Natural killer cell (primary cell): ENCODE data around the gene USP3. TPM values are rescaled to one million over a fixed set of nuclear protein-coding genes. Genes with fewer than 3 reads are reported as not detected.

Experiments used
- ATAC-seq, 3 donors: fragments of 150-1000 bp in 2 of 3; fragments of 200-7000 bp in 1 of 3; cut with Tn5 transposase; 1 replicate in 1 of 3; 2 replicates in 2 of 3; pipeline ENCODE4 v1.10.0; 2021; ENCODE audit warnings: mild to moderate bottlenecking in 2 of 3, moderate library complexity in 2 of 3
- DNase-seq, 2 donors: peaks; one replicate each; pipeline versions ENCODE4 v3.0.0 to v3.0.0-alpha.2; 2013 to 2021; ENCODE audit warnings: mixed read lengths in 1 of 2
- H3K27ac ChIP-seq: one replicate; pipeline ENCODE4 v1.5.1; 2013; ENCODE audit warnings: mild to moderate bottlenecking, low read length
- H3K27me3 ChIP-seq: one replicate; pipeline ENCODE4 v1.6.1; 2013; ENCODE audit warnings: low read length; ENCODE audit not compliant: control insufficient read depth, insufficient read depth
- H3K36me3 ChIP-seq: one replicate; pipeline ENCODE4 v1.6.1; 2013; ENCODE audit warnings: low read length; ENCODE audit not compliant: control insufficient read depth, insufficient read depth
- H3K4me1 ChIP-seq: one replicate; pipeline ENCODE4 v1.6.1; 2013; ENCODE audit warnings: low read length; ENCODE audit not compliant: control insufficient read depth, insufficient read depth
- H3K4me3 ChIP-seq: one replicate; pipeline ENCODE4 v1.5.1; 2013; ENCODE audit warnings: low read length
- H3K9me3 ChIP-seq: one replicate; pipeline ENCODE4 v1.6.1; 2013; ENCODE audit warnings: low read length; ENCODE audit not compliant: control insufficient read depth, insufficient read depth
- H3K27ac Mint-ChIP-seq, 2 donors: one replicate each; pipeline ENCODE4 v1.8.0; 2022; ENCODE audit warnings: mild to moderate bottlenecking in 2 of 2, mixed read lengths in 2 of 2, moderate library complexity in 1 of 2
- H3K27me3 Mint-ChIP-seq, 2 donors: one replicate each; pipeline ENCODE4 v1.8.0; 2022; ENCODE audit warnings: low read depth in 2 of 2, mixed read lengths in 2 of 2
- H3K36me3 Mint-ChIP-seq: one replicate; pipeline ENCODE4 v1.8.0; 2022; ENCODE audit warnings: mixed read lengths
- H3K4me1 Mint-ChIP-seq, 2 donors: one replicate each; pipeline ENCODE4 v1.8.0; 2022; ENCODE audit warnings: mixed read lengths in 2 of 2
- H3K4me3 Mint-ChIP-seq: one replicate; pipeline ENCODE4 v1.8.0; 2022; ENCODE audit warnings: mild to moderate bottlenecking, moderate library complexity, mixed read lengths
- H3K9me3 Mint-ChIP-seq, 2 donors: one replicate each; pipeline ENCODE4 v1.8.0; 2022; ENCODE audit warnings: mixed read lengths in 2 of 2
- WGBS: methylation state at CpG from one replicate; pipeline ENCODE4 v1.1.7; 2013; ENCODE audit warnings: missing lambda C conversion rate; ENCODE audit not compliant: insufficient coverage; 5-methylcytosine and 5-hydroxymethylcytosine counted together
- intact Hi-C: fragments of 100-400 bp; cut with micrococcal nuclease; formaldehyde crosslinking; loops from one replicate; pipeline ENCODE4 v1.14.2; 2022
- total RNA-seq, 4 donors: library from RNA; stranded (reverse); fragments of 120-200 nt in 1 of 4; gene quantifications; one replicate each; pipeline versions ENCODE4 v1.2.3 to v1.2.4, GENCODE V29; 2013 to 2022
- TF ChIP-seq, protein P1 (sequence below): fragments of 200-600 bp; IDR thresholded peaks from one replicate; pipeline ENCODE4 v1.8.0; 2022; ENCODE audit warnings: antibody characterized with exemption

Gene USP3
- total RNA-seq, 3 donors from 2014 or later (not counting 1 experiment from before 2014, with no cell fraction given), result 163 to 187 (median 169) TPM

- Mint-ChIP-seq H3K27me3 (no peaks in the 10 kb centered on the region), H3K36me3 (no peaks in the 10 kb centered on the region), H3K4me3 (no peak overlapping the region), H3K9me3 (no peaks in the 10 kb centered on the region), H3K27ac (no peak overlapping the region), H3K4me1 (peaks cover 10 to 12% of the 10 kb centered on the region in 2 donors)
- no peaks in the 10 kb centered on the region for H3K9me3 ChIP-seq
- WGBS, result 83% methylated on average over 6 of the region's 7 CpGs
- DNase-seq, result no peak
- no peaks in the 10 kb centered on the region for H3K36me3 ChIP-seq
- intact Hi-C loops, result no loop called here
- no peak overlapping the region for H3K4me3 ChIP-seq
- TF ChIP-seq, protein P1, sequence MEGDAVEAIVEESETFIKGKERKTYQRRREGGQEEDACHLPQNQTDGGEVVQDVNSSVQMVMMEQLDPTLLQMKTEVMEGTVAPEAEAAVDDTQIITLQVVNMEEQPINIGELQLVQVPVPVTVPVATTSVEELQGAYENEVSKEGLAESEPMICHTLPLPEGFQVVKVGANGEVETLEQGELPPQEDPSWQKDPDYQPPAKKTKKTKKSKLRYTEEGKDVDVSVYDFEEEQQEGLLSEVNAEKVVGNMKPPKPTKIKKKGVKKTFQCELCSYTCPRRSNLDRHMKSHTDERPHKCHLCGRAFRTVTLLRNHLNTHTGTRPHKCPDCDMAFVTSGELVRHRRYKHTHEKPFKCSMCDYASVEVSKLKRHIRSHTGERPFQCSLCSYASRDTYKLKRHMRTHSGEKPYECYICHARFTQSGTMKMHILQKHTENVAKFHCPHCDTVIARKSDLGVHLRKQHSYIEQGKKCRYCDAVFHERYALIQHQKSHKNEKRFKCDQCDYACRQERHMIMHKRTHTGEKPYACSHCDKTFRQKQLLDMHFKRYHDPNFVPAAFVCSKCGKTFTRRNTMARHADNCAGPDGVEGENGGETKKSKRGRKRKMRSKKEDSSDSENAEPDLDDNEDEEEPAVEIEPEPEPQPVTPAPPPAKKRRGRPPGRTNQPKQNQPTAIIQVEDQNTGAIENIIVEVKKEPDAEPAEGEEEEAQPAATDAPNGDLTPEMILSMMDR, result no peak
- ATAC-seq, result no peak
- peaks cover 41% of the 10 kb centered on the region for H3K4me1 ChIP-seq
- H3K27me3 ChIP-seq, result no peaks in the 10 kb centered on the region
- H3K27ac ChIP-seq, result no peak overlapping the region
These were observed 21.5 kb upstream of the USP3 start for GRCh38 chr15:63482874-63483323.

DNA sequence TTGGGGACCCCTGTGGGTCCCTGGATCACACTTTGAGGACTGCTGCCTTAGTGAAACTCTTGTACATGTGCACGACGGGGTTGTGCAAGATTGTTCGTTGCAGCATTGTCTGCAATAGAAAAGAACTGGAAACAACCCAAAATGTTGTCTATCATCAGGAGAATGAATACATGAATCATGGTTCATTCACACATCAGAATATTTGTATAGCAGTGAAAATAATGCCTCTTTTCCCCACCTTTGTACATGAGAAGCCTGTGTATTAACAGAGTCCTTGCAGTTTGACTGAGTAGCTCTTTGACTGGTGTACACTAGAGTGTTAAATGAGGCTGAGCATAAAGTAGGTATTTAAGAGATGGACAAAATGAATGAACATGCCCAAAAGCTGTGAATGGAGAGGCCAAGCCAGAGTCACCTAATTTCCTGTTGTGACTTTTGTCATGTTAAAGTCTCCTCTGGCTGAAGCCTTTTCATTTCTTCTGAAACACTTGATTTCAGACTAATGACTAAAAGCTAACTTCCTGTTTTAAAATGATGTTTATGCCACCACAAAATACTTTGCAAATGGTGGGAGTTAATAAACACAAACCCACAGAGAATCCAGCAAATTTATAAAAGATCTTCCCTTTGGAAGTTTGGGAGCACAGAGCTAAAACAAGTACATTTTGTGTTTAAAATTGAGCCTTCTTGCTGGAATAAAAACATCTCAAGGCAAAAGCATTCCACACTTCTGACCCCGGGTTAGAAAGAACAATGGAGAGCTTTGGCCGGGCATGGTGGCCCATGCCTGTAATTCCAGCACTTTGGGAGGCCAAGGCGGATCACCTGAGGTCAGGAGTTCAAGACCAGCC is 20.6 kb upstream of the USP3 start:
- Mint-ChIP-seq H3K36me3 (no peaks in the 10 kb centered on the region), H3K9me3 (no peaks in the 10 kb centered on the region), H3K27ac (no peak overlapping the region), H3K27me3 (no peaks in the 10 kb centered on the region), H3K4me1 (peaks cover 10 to 12% of the 10 kb centered on the region in 2 donors), H3K4me3 (no peak overlapping the region)
- Histone ChIP-seq H3K27me3 (no peaks in the 10 kb centered on the region), H3K4me3 (no peak overlapping the region), H3K36me3 (no peaks in the 10 kb centered on the region), H3K27ac (no peak overlapping the region), H3K4me1 (peaks cover 43% of the 10 kb centered on the region), H3K9me3 (no peaks in the 10 kb centered on the region)
- TF ChIP-seq, protein P1, result no peak
- peak in 1 of 2 donors; percentile 48 for DNase-seq
- WGBS, result 98% methylated on average over 6 of the region's 6 CpGs
- intact Hi-C loops, result no loop called here
- no peak for ATAC-seq

GRCh38 chr15:63484433-63485186 is 19.8 kb upstream of the USP3 start:
- Histone ChIP-seq H3K9me3 (no peaks in the 10 kb centered on the region), H3K27ac (no peak overlapping the region), H3K4me1 (peaks cover 39% of the 10 kb centered on the region), H3K36me3 (no peaks in the 10 kb centered on the region), H3K27me3 (no peaks in the 10 kb centered on the region), H3K4me3 (no peak overlapping the region)
- Mint-ChIP-seq H3K4me3 (no peak overlapping the region), H3K36me3 (no peaks in the 10 kb centered on the region), H3K27ac (no peak overlapping the region), H3K9me3 (no peaks in the 10 kb centered on the region), H3K27me3 (no peaks in the 10 kb centered on the region), H3K4me1 (peaks cover 7 to 12% of the 10 kb centered on the region in 2 donors)
- DNase-seq (peak in 1 of 2 donors; percentile 29), ATAC-seq (no peak)
- TF ChIP-seq, protein P1, result no peak
- WGBS, result 67% methylated on average over 3 of the region's 6 CpGs
- intact Hi-C loops, result loop anchor here (5.0 kb wide), 1 partner anchor 38 kb away; no protein-coding TSS in a partner anchor
